ENCODE measurements around the gene FYB2. TPM values are rescaled to one million over a fixed set of nuclear protein-coding genes. Genes with fewer than 3 reads are reported as not detected.

The FYB2 gene, protein sequence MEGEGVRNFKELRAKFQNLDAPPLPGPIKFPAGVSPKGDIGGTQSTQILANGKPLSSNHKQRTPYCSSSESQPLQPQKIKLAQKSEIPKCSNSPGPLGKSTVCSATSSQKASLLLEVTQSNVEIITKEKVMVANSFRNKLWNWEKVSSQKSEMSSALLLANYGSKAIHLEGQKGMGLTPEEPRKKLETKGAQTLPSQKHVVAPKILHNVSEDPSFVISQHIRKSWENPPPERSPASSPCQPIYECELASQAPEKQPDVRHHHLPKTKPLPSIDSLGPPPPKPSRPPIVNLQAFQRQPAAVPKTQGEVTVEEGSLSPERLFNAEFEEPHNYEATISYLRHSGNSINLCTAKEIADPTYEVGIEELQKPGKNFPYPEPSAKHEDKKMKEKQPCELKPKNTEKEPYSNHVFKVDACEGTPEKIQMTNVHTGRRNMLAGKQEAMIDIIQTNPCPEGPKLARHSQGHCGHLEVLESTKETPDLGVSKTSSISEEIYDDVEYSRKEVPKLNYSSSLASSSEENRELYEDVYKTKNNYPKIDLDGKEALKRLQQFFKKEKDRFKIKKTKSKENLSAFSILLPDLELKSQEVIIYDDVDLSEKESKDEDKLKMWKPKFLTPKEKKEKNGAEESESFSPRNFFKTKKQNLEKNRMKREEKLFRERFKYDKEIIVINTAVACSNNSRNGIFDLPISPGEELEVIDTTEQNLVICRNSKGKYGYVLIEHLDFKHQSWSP
- not detected for total RNA-seq

DNA sequence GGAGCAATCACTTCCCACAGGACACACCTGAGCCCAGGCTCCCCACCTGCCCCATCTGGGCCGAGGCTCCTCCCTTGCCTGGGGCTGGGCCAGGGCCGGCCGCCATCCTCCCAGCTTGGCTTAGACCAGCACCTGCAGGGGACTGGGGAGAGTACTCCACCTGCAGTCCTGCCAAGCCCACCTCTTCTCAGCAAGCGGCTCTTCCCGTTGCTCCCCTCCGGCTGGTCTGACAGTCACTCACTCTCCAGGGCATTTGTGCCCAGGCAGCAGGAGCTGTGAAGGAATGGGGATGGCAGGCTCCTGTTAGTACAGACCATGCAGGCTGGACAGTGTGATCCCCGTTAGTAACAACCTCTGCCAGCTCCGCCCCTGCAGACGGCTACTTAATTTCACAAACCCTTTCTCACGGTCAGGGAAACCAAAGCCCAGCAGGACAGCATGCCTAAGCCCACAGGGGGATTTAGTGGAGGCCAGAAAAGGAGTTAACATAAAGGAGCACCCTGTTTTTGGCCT lies at the start of gene FYB2:
TSS of gene FYB2 (minus strand) at position 18 of the 513 bp plus-strand sequence. CDS start 114 bp downstream, outside the sequence.
- no peak for DNase-seq (ENCODE audit: low read depth in 2 of 3, low spot score in 2 of 3)

DNA sequence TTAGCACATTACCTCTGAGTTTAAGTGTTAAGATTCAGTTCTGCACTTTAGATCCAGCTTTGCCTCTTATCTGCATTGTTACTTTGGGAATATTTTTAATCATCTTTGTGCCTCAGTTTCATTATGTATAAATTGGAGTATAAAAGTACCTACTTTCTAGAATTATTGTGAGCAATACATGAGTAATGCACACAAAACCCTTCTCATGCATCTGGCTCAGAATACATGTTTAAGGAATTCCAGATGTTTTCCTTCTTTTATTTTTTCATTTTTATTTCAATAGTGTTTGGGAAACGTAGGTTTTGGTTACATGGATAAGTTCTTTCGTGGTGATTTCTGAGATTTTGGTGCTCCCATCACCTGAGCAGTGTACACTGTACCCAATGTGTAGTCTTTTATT lies 49.6 kb upstream of the FYB2 start:
- no peak for DNase-seq (ENCODE audit: low read depth in 2 of 3, low spot score in 2 of 3)

DNA sequence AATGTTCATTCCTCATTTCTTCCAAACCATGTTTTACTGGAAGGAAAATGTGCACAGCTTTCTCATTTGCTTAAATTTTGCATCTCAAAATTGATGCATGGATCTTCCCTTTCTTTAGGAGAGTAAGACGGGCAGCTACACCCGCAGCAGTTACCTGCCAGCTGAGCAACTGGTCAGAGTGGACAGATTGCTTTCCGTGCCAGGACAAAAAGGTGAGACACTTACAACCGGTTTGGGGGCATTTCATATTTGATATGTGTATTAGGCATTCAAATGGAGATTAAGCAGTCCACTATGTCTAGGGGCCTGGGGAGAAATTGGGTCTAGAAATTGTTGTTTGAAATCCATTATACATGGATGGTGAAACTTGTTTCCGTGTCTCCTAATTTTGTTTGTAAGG lies 48.3 kb upstream of the FYB2 start:
- no peak for DNase-seq (ENCODE audit: low read depth in 2 of 3, low spot score in 2 of 3)

DNA sequence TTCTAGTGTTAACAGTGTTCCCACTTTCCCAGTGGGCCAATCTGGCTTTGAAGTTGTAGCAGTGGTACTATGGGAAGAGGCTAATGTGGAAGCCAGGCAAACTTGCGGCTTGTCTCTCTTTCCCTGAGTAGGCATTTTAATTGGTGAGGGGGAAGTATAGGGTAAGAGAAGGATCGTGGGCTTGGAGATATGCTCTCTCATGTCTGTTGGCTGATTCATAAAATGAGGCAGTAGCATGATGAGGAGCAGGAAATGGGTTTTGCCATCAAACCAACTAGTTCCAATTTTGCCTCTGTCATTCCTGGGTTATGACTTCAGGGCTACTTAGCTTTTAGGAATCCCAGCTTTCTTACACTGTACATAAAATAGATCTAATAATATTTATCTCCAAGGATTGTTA lies 47.5 kb upstream of the FYB2 start:
- no peak for DNase-seq (ENCODE audit: low read depth in 2 of 3, low spot score in 2 of 3)

DNA sequence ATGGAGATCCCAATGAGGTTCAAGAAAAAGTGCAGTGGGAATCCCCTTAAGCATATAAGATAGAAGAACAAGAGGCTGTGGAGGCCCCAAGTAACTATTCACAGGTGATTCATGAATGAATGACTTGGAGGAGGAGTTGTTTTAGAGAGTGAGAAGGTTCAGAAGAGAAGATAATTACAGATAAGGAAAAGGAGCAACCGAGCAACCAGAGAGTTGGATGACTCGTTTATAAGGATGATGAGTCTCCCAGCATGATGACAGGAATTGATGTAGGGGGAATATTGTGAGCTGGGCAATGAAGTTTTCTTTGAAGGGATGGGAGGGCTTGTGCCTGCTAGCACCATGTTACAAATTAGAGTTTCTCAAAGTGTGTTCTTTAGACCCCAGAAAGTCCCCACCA lies 45.2 kb upstream of the FYB2 start:
- DNase-seq (ENCODE audit: low read depth in 2 of 3, low spot score in 2 of 3) = no peak

DNA sequence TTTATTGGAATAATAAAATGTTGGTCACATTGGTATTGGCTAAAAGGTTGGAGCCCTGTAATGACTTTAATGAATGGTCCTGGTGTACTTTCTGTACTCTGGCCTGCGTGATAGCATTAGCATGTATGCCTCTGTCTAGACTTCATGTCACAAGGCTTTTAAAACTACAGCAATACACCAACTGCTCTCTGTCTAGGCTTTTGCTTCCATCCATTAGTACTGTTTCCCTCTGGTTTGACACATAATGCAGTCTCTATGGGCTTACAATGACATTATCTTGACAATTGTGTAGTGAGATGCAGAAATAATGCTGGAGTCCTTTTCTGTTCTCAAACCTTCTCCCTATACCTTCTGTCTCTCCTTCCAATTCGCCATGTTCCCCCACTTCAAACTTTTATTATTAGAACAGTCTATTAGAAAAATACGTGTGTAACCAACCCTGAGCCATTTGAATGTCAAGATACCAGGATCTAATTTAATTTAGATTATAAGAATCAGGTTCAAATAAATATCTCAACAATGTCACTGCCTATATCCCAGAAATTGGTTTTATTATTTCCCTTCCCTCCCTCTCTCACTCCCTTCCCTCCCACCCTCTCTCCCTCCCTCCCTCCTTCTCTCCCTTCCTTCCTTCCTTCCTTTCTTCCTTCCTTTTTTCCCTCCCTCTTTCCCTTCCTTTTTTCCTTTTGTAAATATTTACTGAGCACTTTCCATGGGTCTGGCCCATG lies 44.2 kb upstream of the FYB2 start:
- no peak for DNase-seq (ENCODE audit: low read depth in 2 of 3, low spot score in 2 of 3)

DNA sequence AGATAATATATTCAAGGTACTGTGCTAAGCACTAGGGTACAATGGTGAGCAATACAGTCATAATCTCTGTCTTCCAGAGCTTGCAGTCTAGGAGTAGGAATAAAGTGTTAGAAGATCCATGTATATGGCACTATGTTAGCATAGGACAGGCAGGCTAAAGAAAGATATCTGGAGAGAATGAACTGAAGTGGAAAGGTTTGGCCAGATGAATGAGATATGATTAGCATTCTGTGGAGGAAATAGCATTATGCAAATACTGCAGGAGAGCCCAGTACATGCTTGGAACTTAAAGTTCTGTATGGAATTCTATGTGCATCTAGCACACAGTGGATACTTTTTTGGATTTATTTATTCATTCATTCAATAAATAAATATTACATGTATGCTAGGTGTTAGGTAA lies 40.1 kb upstream of the FYB2 start:
- no peak for DNase-seq (ENCODE audit: low read depth in 2 of 3, low spot score in 2 of 3)

DNA sequence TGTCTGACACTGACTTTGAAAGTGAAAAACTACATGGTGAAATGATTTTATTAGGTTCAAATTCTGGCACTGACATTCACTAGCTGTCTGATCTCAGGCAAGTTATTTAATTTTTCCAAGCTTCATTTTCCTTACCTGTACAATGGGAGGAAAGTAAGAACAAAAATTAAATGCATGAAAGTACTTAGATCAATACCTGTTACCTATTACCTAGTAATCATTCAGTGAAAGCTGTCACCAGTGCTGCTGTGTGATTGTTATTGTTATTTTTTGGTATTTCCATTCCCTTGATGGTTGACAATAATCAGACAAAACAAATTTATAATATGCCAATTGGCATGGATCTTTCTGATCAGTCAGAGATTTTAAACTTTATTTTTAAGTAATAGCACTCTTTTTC lies 37.0 kb upstream of the FYB2 start:
- DNase-seq (ENCODE audit: low read depth in 2 of 3, low spot score in 2 of 3) = no peak

DNA sequence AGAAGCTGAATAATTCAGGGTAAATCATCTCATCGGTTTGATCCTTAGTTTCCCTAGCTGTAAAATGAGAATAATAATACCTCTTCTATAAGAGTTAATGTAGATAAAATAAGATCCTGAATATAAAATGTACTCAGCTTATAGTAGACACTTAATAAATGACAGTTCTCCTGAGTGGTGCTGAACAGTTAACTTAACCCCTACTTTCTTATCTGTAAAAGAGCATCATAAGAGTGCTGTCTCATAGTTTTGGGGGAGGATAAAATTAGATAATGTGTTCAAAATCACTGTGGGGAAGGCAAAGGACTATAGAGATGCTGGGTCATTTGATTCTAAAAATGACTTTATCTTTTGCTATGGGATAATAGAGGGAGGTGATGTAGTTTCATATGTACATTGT lies 36.0 kb upstream of the FYB2 start:
- no peak for DNase-seq (ENCODE audit: low read depth in 2 of 3, low spot score in 2 of 3)

DNA sequence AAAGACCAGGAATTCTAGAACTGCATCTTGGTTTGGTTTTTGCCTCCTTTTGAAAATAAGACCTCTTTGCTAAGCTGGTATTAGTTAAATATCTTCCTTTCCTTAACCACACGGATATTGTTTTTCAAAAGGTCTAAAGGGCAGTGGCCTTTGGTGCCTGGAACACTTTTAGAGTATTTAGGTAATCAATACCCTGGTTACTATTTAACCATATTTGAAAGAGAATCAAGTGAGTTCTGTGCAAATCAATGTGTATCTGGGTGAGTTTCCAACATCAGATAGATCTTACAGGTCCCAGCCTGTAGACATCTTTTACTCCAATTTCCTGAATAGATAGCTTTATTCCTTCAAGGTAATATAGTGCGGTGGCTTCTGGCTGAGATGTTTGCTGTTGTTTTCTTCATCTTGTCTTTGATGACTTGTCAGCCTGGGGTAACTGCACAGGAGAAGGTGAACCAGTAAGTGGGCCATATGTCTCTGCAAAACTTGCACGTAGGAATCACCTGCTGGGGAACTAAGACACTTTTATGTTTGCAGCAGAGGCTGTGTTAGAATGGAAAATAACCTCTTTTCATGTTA lies 35.4 kb upstream of the FYB2 start, which contains the start of gene C8A:
TSS of gene C8A (plus strand) at position 277 of the 579 bp plus-strand sequence. CDS start at position 382, 105 bp downstream.
- DNase-seq (ENCODE audit: low read depth in 2 of 3, low spot score in 2 of 3) = no peak

DNA sequence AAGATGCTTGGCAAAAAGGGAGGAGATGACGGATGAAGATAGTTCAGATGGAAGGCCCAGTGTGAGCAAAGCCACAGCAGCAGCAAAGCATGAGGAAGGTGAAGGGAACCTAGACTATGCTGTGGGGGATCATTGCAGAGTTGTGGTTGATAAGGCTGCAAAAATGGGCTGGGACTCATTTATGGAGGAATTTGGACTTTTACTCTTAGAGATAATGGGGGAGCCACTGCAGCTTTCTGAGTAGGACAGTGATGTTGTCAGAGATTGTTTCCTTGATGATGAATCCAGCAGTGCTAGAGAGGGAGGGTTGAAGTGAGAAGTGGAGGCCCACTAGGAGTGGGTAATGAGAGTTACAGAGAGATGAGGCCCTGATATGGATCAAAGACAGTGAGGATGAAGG lies 33.3 kb upstream of the FYB2 start:
- no peak for DNase-seq (ENCODE audit: low read depth in 2 of 3, low spot score in 2 of 3)

DNA sequence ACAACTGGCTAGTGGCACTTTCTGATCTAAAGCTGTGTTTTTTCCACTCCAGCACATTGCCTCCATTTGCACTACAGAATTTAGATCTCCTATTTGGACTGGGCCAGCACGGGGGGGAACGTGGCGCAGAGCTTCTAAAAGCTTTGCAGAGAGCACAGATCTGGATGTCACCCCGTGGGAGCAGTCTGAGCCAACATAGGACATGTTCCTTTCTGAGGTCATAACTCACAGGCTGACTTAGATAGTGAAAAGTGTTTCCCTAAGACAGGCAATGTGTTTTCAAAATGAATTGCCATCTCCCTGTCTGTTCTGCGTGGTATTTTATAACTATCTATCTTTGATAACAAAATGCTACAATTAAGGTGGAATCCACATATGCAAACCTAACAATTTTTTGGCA lies 31.7 kb upstream of the FYB2 start:
- no peak for DNase-seq (ENCODE audit: low read depth in 2 of 3, low spot score in 2 of 3)

DNA sequence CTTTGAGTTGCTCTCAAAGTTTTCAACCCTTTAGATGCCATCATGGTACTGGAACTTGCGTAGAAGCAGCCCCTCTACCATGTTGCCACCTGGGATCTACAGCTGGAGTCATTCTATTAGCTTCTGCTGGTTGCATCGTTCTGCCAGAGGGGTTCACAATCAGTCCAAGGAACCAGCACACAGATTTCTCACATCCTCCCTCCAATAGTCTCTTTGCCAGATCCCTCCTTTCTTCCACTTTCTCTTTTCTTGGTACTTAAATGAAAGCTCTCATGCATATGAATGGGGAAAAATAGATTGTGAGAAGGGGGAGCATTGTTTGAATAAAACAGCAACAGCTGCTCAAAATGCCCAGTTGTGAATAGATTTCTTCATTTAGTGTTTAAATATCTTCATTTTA lies 31.2 kb upstream of the FYB2 start:
- no peak for DNase-seq (ENCODE audit: low read depth in 2 of 3, low spot score in 2 of 3)

DNA sequence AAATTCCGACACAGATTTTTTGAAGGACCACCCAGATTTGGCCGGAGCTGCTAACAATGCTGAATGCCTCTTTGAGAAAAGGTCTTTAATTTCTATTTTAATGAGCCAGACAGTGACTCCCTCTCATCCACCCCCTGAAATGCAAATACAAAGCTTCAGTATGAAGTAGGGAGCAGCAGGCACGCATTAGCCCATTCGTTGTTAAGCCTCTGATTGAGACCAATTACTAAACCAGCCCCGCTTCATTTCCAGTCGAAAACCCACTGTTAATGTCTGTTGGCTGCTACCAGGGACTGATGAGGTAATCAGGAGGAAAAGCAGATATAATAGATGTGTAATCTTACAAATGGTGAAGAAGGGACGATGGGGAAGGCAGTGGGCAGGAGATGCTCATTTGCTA lies 30.5 kb upstream of the FYB2 start:
- no peak for DNase-seq (ENCODE audit: low read depth in 2 of 3, low spot score in 2 of 3)

DNA sequence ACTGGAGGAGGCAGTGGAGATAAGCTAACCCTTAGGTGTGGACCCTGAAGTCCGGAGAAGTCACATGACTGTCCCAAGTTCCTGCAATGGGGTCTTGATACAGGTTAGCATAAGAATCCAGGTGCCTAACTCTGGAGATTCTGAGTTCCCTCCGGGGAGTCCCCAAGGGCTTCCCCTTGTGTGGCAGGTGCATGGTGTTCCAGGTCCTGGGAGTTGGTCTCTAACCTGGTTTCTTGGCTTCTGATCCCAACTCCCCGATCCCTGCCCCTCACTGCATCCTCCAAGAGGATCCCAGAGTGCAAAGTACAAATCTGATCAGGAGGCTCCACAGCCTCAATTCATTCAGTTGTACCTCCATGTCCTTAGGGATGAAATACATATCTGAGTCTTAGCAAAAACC lies 26.1 kb upstream of the FYB2 start:
- no peak for DNase-seq (ENCODE audit: low read depth in 2 of 3, low spot score in 2 of 3)

DNA sequence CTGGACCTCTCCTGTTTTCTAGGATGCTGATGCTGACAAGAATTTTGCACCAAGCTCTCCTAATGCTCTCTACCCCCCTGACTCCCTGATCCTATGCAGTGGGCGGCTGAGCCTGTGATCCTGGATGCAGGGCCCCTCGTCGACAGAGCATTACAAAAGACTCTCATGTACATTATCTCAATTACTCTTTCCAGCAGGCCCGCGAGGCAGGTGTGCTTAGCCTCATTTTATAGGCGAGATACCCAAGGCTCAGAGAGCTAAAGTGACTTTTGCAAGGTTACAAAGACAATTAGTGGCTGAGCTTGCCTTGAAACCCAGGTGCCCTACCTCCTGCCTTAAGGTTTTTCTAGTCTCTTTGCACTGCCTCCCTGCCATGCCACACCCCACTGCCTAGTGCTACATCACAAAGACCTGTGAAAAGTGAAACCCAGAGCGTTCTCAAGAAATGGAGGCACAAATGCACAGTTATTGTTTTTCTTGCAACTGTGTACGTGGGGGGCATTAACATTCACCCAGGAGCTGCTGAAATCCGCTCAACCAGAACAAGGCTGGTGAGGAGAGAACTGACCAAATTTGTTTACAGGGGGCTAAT lies 25.4 kb upstream of the FYB2 start:
- DNase-seq (ENCODE audit: low read depth in 2 of 3, low spot score in 2 of 3) = no peak

DNA sequence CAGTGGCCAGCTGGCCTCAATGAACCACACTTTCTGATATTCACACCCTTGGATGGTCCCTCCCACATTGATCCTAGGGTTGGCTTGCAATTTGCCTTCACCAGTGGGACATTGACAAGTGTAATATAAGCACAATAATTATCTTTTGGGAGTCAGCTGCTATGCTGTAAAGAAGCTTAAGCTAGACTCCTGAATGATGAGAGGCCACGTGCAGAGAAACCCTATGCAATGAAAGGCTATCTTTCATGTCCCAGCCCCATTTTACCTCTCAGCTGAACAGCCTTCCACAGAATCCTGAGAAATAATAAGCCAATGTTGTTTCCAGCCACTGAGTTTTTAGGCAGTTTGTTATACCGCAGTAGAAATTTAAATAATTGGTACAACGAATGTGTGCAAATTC lies 24.3 kb upstream of the FYB2 start:
- no peak for DNase-seq (ENCODE audit: low read depth in 2 of 3, low spot score in 2 of 3)

DNA sequence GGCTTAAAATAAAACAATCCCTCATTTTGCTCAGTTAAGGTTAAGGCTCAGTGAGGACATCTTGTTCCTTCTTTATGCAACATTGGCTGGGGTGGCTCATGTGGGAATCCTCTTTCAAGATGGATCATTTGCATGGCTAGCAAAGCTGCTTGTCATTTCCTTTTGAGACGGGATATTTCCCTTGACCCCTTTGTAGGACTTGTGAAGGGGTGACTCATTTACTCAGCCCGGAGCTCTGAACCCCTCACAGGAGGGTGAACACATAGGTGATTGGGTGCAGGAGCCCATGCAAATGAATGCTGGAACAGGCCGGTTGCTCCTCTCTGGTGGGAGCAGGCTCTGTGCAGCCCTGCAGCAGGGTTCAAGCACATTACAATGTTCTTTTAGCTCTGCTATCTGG lies 19.6 kb upstream of the FYB2 start:
- DNase-seq (ENCODE audit: low read depth in 2 of 3, low spot score in 2 of 3) = no peak

DNA sequence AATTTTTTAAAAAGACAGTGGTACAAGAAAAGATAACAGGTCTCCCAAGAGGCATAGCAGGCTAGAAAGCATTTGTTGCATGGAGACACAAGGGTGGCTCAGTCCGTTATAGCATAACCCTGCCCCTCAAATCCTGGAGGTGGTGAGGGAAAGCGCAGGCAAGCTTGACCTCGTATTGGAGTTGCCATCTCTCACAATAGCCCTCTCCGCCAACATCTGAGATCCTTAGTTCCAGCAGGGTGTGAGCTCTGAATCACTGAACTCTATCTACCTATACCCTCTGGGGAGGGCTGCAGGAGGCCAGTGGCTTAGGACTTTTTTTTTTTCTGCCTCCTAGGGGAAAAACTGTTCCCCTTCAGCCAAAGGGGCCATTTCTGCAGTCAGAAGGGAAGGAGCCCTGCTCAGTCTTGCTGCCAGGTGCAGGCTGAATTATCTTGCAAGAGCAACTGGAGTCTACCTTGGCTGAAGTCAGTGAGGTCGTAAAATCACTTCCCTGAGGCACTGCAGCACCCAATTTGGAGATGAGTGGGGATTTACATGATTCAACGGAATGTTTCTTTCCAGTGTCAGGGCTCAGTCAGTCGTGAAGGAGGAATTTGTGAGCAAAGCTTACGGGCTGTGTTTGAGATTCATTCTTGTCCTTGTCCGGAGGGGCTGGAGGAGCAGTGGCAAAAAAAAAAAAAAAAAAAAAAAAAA lies 18.2 kb upstream of the FYB2 start:
- no peak for DNase-seq (ENCODE audit: low read depth in 2 of 3, low spot score in 2 of 3)

DNA sequence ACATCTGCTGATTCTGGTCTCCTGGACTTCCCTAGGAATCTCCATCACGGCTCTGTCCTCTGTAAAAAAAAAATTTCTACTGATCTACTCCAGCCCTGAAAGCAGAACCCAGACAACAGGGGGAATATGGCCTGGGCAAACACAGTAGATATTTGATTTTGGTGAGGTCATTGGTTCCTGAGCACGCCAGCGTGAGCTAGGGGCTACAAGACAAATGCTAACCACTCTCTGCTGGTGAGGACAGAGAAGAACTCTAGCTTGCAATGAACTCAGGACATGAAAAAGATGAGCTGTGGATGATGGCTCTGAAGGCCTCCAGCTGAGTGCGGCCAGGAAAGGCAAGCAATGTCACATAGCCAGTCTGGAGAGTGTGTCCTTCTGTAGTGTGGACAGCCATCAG lies 17.2 kb upstream of the FYB2 start:
- DNase-seq (ENCODE audit: low read depth in 2 of 3, low spot score in 2 of 3) = no peak
